ENCODE results near the gene RUNDC3A. TPM values are rescaled to one million over a fixed set of nuclear protein-coding genes. Genes with fewer than 3 reads are reported as not detected.
"Not testable (repeated sequence)": the region's sequence is repeated elsewhere in the genome, so short reads cannot be mapped to it uniquely, and the experiment has no call there.

The RUNDC3A gene
- total RNA-seq, 1 experiment from 2014 or later = 1.5 TPM

DNA sequence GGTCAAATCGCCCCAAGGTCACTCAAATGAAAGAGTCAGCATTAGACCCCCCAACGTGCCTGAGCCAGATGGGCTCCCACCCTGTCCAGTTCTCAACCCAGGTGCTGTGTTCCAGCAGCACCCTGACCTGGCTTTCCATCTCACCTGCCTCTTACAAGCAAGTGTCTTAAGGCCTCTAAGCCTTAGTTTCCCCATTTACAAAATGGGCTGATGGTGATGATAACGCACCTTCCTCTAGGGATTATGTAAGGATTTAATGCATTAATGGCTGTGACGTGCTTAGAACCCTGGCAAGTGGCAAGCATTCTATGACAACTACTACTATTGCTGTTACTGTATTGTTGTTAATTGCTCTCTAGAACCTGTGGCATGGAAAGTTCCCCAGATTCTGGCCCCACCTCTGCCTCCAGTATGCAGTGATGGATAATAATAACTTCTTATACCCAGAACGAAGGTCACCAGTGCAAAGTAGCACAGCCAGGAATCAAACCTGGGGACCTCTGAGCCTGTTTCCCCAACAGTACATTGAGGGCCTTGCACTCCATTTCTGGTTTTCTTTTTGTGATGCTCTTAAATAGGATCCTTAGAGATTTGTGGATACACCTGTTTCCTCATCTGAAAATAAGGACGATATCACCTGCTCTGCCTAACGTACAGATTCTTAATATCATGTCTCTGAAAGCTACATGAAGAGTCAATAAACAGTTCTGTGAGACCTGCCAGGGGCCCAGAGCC is 19.5 kb downstream of the RUNDC3A start:
- H3K9ac ChIP-seq (ENCODE audit: low read length) = no peak overlapping the region
- H3K36me3 ChIP-seq (ENCODE audit: insufficient read depth, low read length) = no peaks in the 10 kb centered on the region
- H3K4me2 ChIP-seq (ENCODE audit: low read depth, low read length, poor library complexity, severe bottlenecking) = no peak overlapping the region
- H4K20me1 ChIP-seq (ENCODE audit: insufficient read depth, low read depth, low read length) = no peaks in the 10 kb centered on the region
- H3K27me3 ChIP-seq (ENCODE audit: low read length) = no peaks in the 10 kb centered on the region
- peaks cover 46% of the 10 kb centered on the region for H3K4me1 ChIP-seq (ENCODE audit: low read length)
- no peak for DNase-seq
- no peak overlapping the region for H2AFZ ChIP-seq (ENCODE audit: low read length)
- H3K9me3 ChIP-seq (ENCODE audit: low read length) = no peaks in the 10 kb centered on the region
- H3K79me2 ChIP-seq (ENCODE audit: low read length) = peaks cover 13% of the 10 kb centered on the region
- no peak overlapping the region for H3K27ac ChIP-seq (ENCODE audit: low read length)
- H3K4me3 ChIP-seq (ENCODE audit: low read length) = no peak overlapping the region
- no peaks in the 10 kb centered on the region for H3K9me2 ChIP-seq (replicated peaks; ENCODE audit: insufficient read depth, low read length)

DNA sequence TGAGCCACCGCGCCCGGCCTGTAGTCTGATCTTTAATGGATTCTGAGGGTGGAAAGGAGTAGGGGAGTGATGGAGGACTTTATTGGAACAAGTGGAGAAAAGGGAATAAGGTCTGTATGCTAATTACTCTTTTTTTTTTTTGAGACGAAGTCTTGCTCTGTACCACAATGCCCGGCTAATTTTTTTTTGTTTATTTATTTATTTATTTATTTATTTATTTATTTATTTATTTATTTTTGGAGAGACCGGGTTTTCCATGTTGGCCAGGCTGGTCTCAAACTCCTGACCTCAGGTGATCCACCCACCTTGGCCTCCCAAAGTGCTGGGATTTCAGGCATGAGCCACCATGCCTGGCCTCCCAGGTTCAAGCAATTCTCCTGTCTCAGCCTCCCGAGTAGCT is 21.1 kb downstream of the RUNDC3A start:
- H3K36me3 ChIP-seq (ENCODE audit: insufficient read depth, low read length); H4K20me1 ChIP-seq (ENCODE audit: insufficient read depth, low read depth, low read length); H3K9me2 ChIP-seq (replicated peaks; ENCODE audit: insufficient read depth, low read length); H3K4me3 ChIP-seq (ENCODE audit: low read length); H3K4me2 ChIP-seq (ENCODE audit: low read depth, low read length, poor library complexity, severe bottlenecking); H3K79me2 ChIP-seq (ENCODE audit: low read length); H3K27ac ChIP-seq (ENCODE audit: low read length); DNase-seq; H3K27me3 ChIP-seq (ENCODE audit: low read length); H3K9me3 ChIP-seq (ENCODE audit: low read length); H2AFZ ChIP-seq (ENCODE audit: low read length); H3K9ac ChIP-seq (ENCODE audit: low read length): not testable (repeated sequence)
- peaks cover 39% of the 10 kb centered on the region for H3K4me1 ChIP-seq (ENCODE audit: low read length)

DNA sequence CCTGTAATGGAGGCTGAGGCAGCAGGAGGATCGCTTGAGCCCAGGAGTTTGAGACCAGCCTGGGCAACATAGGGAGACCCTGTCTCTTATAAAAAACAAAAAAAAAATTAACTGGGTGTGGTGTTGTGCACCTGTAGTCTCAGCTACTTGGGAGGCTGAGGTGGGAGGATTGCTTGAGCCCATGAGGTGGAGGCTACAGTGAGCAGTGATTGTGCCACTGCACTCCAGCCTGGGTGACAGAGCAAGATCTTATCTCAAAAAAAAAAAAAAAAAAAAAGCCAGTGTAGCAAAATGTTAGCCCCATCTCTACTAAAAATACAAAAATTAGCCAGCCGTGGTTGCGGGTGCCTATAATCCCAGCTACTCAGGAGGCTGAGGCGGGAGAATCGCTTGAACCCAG is 21.9 kb downstream of the RUNDC3A start:
- H3K4me3 ChIP-seq (ENCODE audit: low read length); DNase-seq; H3K9me2 ChIP-seq (replicated peaks; ENCODE audit: insufficient read depth, low read length); H3K27me3 ChIP-seq (ENCODE audit: low read length); H3K79me2 ChIP-seq (ENCODE audit: low read length); H3K27ac ChIP-seq (ENCODE audit: low read length); H2AFZ ChIP-seq (ENCODE audit: low read length); H3K36me3 ChIP-seq (ENCODE audit: insufficient read depth, low read length); H3K4me2 ChIP-seq (ENCODE audit: low read depth, low read length, poor library complexity, severe bottlenecking); H3K9ac ChIP-seq (ENCODE audit: low read length); H4K20me1 ChIP-seq (ENCODE audit: insufficient read depth, low read depth, low read length); H3K9me3 ChIP-seq (ENCODE audit: low read length): not testable (repeated sequence)
- peaks cover 42% of the 10 kb centered on the region for H3K4me1 ChIP-seq (ENCODE audit: low read length)

DNA sequence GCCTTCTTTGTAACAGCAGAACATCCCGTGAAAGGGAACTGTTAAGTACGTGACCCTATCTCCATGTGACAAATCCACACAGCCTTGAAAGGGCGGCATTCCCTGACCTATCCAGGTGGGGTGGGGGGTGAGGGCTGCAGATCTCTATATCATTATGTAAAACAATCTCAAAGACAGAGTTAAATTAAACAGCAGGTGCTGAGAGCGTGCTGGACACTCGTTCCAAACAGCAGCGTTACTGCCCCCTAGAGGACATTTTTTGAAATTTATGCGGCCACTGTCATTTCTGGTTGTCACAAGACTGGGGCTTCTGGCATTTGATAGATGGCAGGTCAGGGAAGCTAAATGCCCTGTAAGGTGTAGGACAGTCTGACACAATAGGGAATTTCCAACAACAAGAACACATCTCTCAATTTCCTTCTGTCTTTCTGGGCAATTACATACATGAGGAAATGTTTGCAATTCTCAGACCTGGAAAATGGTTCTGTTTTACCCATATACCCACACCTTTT is 22.9 kb downstream of the RUNDC3A start:
- H3K27ac ChIP-seq (ENCODE audit: low read length) = no peak overlapping the region
- H3K4me3 ChIP-seq (ENCODE audit: low read length) = no peak overlapping the region
- H3K4me2 ChIP-seq (ENCODE audit: low read depth, low read length, poor library complexity, severe bottlenecking) = no peak overlapping the region
- H2AFZ ChIP-seq (ENCODE audit: low read length) = no peak overlapping the region
- no peaks in the 10 kb centered on the region for H3K27me3 ChIP-seq (ENCODE audit: low read length)
- no peak overlapping the region for H3K9ac ChIP-seq (ENCODE audit: low read length)
- H3K9me3 ChIP-seq (ENCODE audit: low read length) = no peaks in the 10 kb centered on the region
- H3K36me3 ChIP-seq (ENCODE audit: insufficient read depth, low read length) = no peaks in the 10 kb centered on the region
- H4K20me1 ChIP-seq (ENCODE audit: insufficient read depth, low read depth, low read length) = no peaks in the 10 kb centered on the region
- H3K79me2 ChIP-seq (ENCODE audit: low read length) = no peaks in the 10 kb centered on the region
- peaks cover 41% of the 10 kb centered on the region for H3K4me1 ChIP-seq (ENCODE audit: low read length)
- DNase-seq = peak; percentile 93
- H3K9me2 ChIP-seq (replicated peaks; ENCODE audit: insufficient read depth, low read length) = no peaks in the 10 kb centered on the region

DNA sequence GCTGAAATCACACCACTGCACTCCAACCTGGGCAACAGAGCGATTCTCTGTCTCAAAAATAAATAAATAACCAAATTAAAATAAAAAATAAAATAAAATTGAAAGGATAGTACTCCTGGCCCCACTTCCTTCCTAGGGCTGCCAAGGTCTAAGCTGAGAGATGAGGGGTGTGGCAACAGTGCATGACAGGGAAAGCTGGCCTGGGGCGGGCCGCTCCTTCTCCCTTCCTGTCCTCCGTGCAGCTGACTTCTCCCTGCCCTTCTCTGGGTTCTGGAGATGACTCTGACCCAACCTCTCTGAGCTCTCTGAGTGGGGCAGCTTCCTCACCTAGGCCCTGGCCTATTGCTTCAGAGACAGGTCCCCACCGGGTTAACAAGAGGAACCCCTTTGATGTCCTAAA is 25.0 kb downstream of the RUNDC3A start:
- no peaks in the 10 kb centered on the region for H3K36me3 ChIP-seq (ENCODE audit: insufficient read depth, low read length)
- no peak for DNase-seq
- H3K9me2 ChIP-seq (replicated peaks; ENCODE audit: insufficient read depth, low read length) = no peaks in the 10 kb centered on the region
- H3K79me2 ChIP-seq (ENCODE audit: low read length) = no peaks in the 10 kb centered on the region
- H3K4me2 ChIP-seq (ENCODE audit: low read depth, low read length, poor library complexity, severe bottlenecking) = no peak overlapping the region
- H2AFZ ChIP-seq (ENCODE audit: low read length) = no peak overlapping the region
- no peaks in the 10 kb centered on the region for H3K27me3 ChIP-seq (ENCODE audit: low read length)
- H3K9me3 ChIP-seq (ENCODE audit: low read length) = no peaks in the 10 kb centered on the region
- H3K4me3 ChIP-seq (ENCODE audit: low read length) = no peak overlapping the region
- H3K27ac ChIP-seq (ENCODE audit: low read length) = no peak overlapping the region
- peaks cover 26% of the 10 kb centered on the region for H3K4me1 ChIP-seq (ENCODE audit: low read length)
- H4K20me1 ChIP-seq (ENCODE audit: insufficient read depth, low read depth, low read length) = no peaks in the 10 kb centered on the region
- H3K9ac ChIP-seq (ENCODE audit: low read length) = no peak overlapping the region

DNA sequence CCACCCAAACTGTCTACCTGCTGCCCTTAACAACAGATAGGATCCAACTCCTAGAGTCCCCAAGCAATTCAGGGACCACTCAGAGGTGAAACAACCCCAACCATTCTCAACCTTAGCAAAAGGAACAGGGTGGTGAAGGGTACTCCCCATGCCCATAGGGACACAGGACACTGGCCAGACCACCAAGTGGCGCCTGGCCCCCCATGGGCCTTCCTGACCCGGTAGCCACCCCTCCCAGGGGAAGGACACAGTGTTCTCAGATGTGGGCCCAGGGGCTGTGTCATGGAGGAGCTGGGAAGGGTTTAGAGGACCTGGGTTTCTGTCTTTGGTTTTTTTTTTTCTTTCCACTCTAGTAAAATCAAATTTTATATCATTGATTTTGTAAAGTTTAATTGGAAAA is 25.9 kb downstream of the RUNDC3A start:
- H3K9me2 ChIP-seq (replicated peaks; ENCODE audit: insufficient read depth, low read length) = no peaks in the 10 kb centered on the region
- H3K4me2 ChIP-seq (ENCODE audit: low read depth, low read length, poor library complexity, severe bottlenecking) = no peak overlapping the region

DNA sequence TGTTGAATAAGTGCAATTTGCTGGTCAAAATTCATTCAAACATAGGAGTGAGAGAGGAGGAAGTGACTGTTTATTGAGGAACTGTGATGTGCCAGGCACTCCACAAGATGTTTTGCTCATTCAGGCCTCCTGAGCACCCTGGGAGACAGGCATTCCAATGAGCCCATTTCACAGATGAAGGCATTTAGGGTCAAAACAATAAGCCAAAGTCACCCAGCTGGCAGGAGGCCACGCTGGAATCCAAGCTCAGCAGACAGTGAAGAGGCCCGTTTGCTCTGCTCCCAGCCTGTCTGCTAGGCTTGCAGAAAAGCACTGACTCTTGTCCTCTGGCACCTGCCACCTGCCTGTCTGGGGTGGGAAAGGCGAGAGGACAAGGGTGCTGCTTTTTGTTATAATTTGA is 26.3 kb downstream of the RUNDC3A start:
- DNase-seq = no peak
- Histone ChIP-seq H3K9ac (ENCODE audit: low read length) (no peak overlapping the region), H3K4me3 (ENCODE audit: low read length) (no peak overlapping the region), H2AFZ (ENCODE audit: low read length) (peak overlapping the region; percentile 60; the same call in 1 of the 2 replicates), H3K4me2 (ENCODE audit: low read depth, low read length, poor library complexity, severe bottlenecking) (peak overlapping the region; percentile 44), H3K27me3 (ENCODE audit: low read length) (no peaks in the 10 kb centered on the region), H3K9me2 (replicated peaks; ENCODE audit: insufficient read depth, low read length) (no peaks in the 10 kb centered on the region), H3K4me1 (ENCODE audit: low read length) (peaks cover 25% of the 10 kb centered on the region), H3K27ac (ENCODE audit: low read length) (no peak overlapping the region), H3K36me3 (ENCODE audit: insufficient read depth, low read length) (no peaks in the 10 kb centered on the region), H3K79me2 (ENCODE audit: low read length) (no peaks in the 10 kb centered on the region), H4K20me1 (ENCODE audit: insufficient read depth, low read depth, low read length) (no peaks in the 10 kb centered on the region), H3K9me3 (ENCODE audit: low read length) (no peaks in the 10 kb centered on the region)

More for the DNA sequence above, 25.9 kb downstream of the RUNDC3A start:
- DNase-seq = no peak
- H3K9ac ChIP-seq (ENCODE audit: low read length) = no peak overlapping the region
- H3K79me2 ChIP-seq (ENCODE audit: low read length) = no peaks in the 10 kb centered on the region
- no peaks in the 10 kb centered on the region for H3K27me3 ChIP-seq (ENCODE audit: low read length)
- H2AFZ ChIP-seq (ENCODE audit: low read length) = no peak overlapping the region
- no peaks in the 10 kb centered on the region for H3K36me3 ChIP-seq (ENCODE audit: insufficient read depth, low read length)
- H3K27ac ChIP-seq (ENCODE audit: low read length) = no peak overlapping the region
- H3K4me3 ChIP-seq (ENCODE audit: low read length) = no peak overlapping the region
- H3K4me1 ChIP-seq (ENCODE audit: low read length) = peaks cover 25% of the 10 kb centered on the region
- H4K20me1 ChIP-seq (ENCODE audit: insufficient read depth, low read depth, low read length) = no peaks in the 10 kb centered on the region
- no peaks in the 10 kb centered on the region for H3K9me3 ChIP-seq (ENCODE audit: low read length)

DNA sequence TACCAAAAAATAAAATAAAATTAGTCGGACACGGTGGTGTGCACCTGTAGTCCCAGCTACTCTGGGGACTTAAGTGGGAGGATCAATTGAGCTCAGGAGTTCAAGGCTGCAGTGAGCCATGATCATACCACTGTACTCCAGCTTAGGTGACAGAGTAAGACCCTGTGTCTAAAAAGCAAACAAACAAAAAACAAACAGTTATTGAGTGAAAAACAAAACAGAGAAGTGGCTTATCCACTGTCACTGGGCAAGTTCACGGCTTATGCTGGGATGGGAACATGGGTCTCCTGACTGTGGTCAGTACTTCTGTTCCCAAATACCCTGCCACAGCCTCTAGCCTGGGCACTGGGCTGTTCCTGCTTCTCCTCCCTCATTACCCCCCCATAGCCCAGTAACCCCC is 27.2 kb downstream of the RUNDC3A start:
- Histone ChIP-seq H3K27me3 (ENCODE audit: low read length) (no peaks in the 10 kb centered on the region), H3K4me3 (ENCODE audit: low read length) (no peak overlapping the region), H3K4me1 (ENCODE audit: low read length) (peaks cover 25% of the 10 kb centered on the region), H3K9me2 (replicated peaks; ENCODE audit: insufficient read depth, low read length) (no peaks in the 10 kb centered on the region), H3K27ac (ENCODE audit: low read length) (no peak overlapping the region), H3K9ac (ENCODE audit: low read length) (no peak overlapping the region), H3K4me2 (ENCODE audit: low read depth, low read length, poor library complexity, severe bottlenecking) (peak overlapping the region; percentile 44), H2AFZ (ENCODE audit: low read length) (no peak overlapping the region), H4K20me1 (ENCODE audit: insufficient read depth, low read depth, low read length) (no peaks in the 10 kb centered on the region), H3K79me2 (ENCODE audit: low read length) (no peaks in the 10 kb centered on the region), H3K36me3 (ENCODE audit: insufficient read depth, low read length) (no peaks in the 10 kb centered on the region), H3K9me3 (ENCODE audit: low read length) (no peaks in the 10 kb centered on the region)
- no peak for DNase-seq

All from Karpas-422 (cell line).